ENCODE data around the gene NAPG.
"Not testable (repeated sequence)": the region's sequence is repeated elsewhere in the genome, so short reads cannot be mapped to it uniquely, and the experiment has no call there.

NAPG gene

GRCh38 chr18:10556251-10556650 lies 30.4 kb downstream of the NAPG start:
- DNase-seq = not testable (repeated sequence)

GRCh38 chr18:10557085-10557677 lies 31.4 kb downstream of the NAPG start:
- no peak for DNase-seq

- no peak for DNase-seq
These were observed 32.6 kb downstream of the NAPG start for GRCh38 chr18:10558243-10558966.

DNA sequence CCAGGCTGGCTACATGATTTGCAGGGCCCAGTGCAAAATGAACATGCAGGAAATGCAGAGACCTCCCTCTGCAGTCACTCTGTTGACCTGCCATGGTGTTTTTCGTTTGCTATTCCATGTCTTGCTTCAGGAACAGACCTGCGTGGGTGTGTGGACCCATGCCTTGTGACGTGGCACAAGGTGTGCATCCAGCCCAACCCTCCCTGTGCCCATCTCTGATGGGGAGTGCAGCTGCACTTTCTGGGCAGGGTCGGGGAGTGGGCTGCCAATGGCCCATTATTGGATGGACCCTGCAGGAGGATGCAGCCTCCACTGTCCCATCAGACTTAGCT lies 33.1 kb downstream of the NAPG start:
- no peak for DNase-seq

GRCh38 chr18:10559553-10560451 lies 34.0 kb downstream of the NAPG start:
- DNase-seq = no peak

- DNase-seq = peak in 3 of 4 experiments; percentile 9 to 37 (median 25)
These were observed 34.7 kb downstream of the NAPG start for GRCh38 chr18:10560452-10561045.

GRCh38 chr18:10562773-10563160 lies 36.9 kb downstream of the NAPG start:
- no peak for DNase-seq

DNA sequence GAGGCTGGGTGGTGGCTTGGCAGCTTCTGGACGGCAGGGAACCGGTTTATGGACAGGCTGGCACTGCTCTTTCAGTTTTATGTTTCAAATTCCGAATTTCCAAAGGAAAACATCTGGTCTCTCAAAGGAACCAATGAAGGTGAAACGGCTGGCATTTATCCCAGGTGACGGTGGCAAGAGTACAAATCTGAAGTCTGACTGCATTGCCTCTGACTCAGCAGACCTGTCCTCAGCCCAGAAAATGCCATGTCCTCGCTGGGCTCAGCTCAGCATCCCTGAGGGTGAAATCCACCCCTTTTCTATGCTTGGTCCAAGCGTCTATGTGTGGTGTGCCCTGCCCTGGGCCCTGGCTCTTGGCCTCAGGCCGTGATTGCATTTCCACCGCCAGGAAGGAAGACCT lies 38.1 kb downstream of the NAPG start:
- DNase-seq = no peak

DNA sequence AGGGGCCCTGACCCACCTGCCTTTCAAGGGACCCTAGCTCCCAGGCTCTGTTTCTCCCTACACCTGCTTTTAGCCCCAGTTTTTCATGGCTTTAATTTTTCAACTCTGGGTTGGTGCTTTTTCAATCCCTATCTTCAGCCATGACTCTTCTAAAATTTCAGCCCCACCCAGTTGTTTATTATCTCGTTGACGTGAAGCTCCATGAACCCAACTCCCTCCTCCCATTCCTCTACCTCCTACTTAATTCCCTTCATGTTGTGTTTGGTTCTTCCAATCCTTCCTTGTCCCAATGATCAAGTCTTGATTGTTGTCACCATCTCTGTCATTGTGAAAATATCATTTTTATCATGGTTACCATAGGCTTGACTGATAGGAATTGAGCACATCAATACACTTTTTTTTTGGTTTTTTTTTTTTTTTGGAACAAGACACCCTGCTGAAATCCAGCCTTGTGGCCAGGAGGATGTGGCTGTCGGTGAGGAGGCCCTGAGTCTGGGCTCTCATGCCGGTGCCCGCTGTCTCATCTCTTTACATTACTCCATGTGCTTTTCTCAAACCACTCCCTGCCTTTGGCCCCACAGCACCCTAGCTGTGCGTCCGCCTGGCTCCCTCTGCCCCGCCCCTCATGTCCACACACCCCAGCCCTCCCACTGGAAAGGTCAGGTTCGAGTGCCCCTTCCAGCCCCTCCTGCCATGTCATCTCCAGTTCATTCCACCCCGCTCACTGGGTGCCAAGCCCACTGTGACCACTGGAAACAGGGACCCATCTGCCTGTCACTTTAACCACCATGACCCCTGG lies 39.3 kb downstream of the NAPG start:
- no peak for DNase-seq

- no peak for DNase-seq
These were observed 40.0 kb downstream of the NAPG start for GRCh38 chr18:10565835-10566234.

GRCh38 chr18:10566390-10566789 lies 40.6 kb downstream of the NAPG start:
- DNase-seq = no peak

DNA sequence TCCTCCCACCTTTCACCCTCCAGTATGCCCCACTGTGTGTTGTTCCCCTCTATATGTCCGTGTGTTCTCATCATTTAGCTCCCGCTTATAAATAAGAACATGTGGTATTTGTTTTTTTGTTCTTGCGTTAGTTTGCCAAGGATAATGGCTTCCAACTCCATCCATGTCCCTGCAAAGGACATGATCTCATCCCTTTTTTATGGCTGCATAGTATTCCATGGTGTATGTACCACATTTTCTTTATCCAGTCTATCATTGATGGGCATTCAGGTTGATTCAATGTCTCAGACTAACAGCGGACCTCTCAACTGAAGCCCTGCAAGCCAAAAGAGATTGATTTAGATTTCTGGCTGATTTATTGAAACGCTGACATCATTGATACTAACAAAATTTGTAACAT lies 44.1 kb downstream of the NAPG start:
- DNase-seq = not testable (repeated sequence)

GRCh38 chr18:10570622-10571021 lies 44.8 kb downstream of the NAPG start:
- no peak for DNase-seq

DNA sequence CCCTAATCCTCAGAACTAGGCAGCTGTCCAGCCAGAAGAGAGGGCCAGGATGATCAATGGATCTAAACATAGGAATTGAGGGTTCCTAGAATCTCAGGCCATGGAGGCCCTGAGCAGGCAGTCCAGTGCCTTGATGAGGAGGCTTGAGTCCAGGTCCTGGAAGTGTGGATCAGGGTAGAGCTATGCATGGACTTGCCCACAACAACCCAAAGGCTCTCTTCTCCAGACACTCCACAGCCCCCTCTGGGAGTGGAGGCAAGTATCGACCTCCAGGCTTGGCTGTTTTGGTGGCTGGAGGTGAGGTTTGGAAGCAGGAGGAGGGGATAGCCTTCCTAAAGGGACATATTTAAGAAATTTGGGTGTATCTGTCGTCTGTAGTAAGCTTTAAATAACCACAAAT lies 45.7 kb downstream of the NAPG start:
- no peak for DNase-seq

GRCh38 chr18:10573261-10573660 lies 47.4 kb downstream of the NAPG start:
- DNase-seq = not testable (repeated sequence)

GRCh38 chr18:10574412-10574811 lies 48.6 kb downstream of the NAPG start:
- not testable (repeated sequence) for DNase-seq

DNA sequence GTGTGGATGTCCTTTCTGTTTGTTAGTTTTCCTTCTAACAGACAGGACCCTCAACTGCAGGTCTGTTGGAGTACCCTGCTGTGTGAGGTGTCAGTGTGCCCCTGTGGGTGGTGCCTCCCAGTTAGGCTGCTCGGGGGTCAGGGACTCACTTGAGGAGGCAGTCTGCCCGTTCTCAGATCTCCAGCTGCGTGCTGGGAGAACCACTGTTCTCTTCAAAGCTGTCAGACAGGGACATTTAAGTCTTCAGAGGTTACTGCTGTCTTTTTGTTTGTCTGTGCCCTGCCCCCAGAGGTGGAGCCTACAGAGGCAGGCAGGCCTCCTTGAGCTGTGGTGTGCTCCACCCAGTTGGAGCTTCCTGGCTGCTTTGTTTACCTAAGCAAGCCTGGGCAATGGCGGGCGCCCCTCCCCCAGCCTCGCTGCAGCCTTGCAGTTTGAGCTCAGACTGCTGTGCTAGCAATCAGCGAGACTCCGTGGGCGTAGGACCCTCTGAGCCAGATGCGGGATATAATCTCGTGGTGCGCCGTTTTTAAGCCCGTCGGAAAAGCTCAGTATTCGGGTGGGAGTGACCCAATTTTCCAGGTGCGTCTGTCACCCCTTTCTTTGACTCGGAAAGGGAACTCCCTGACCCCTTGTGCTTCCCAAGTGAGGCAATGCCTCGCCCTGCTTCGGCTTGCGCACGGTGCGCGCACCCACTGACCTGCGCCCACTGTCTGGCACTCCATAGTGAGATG lies 52.2 kb downstream of the NAPG start:
- not testable (repeated sequence) for DNase-seq

DNA sequence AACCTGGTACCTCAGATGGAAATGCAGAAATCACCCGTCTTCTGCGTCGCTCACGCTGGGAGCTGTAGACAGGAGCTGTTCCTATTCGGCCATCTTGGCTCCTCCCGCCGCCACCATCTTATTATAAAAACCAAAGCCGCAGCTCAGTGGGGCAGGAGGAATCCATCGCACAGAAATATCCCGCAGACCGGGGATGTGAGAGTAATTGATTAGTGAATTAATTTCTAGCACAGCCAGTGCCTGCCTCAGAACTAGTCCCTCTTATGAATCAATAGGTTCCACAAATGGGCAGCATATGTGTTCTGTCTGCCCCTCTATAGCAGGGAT lies 52.7 kb downstream of the NAPG start:
- DNase-seq = not testable (repeated sequence)

DNA sequence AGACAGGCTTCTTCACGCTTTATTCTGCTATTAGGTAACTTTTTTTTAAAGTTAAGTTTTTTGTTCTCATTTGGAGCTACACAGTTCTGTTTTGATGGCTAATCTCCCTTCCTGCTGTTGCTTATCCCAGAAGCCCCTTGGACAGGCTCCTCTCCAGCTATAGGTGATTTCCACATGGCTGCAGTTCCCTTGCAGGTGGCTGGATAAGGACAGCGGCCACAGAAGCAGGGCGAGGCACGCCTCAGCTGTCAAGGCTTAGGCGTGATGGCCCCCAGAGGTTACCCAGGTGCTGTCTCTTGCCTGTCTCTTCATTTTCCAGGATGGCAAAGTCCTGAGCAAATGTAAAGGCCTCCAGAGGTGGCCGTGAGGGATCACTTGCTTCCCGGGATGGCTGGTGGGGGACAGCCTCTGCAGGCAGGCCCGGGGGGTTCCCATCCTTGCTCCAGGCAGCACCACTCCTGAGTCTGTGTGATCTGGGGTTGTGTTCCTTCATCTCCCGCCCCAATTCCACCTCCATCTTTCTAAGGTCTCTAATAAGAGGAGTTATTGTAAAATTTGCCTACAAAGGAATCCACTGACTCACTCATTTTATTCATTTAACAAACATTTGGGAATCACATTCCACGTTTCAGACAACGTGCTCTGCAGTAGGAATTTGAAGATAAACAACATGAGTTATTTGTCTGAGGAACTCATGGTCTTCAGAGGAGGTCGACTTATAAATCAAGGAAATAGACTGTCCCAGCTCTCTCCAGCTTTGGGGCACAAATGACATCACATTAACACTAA lies 53.4 kb downstream of the NAPG start:
- DNase-seq = no peak

DNA sequence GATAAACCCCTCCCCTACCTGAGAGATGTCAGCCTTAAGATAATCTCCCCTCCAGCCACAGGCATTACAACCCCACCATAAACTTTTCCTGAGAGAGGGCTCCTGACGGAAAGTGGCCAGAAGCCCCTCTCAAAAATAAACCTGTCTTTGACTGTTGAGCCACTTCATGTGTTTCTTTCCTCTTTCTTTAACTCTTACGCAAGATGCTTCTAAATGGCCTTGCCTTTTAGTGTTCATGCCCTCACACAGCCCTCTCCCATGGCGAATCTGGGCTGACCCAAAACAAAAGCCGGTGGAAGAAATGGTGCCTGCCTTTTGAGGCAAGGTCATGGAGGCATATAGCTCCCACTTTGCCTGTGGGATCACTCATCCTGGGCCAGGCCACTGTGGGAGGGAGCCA lies 54.4 kb downstream of the NAPG start:
- no peak for DNase-seq

GRCh38 chr18:10585260-10585659 lies 59.4 kb downstream of the NAPG start:
- DNase-seq = no peak
